NCI-H128 (cell line): Measurements from ENCODE around the gene CAPRIN1.
A peak's percentile ranks its signal among the peaks of the same experiment; 100 is the strongest.

Experiments
- DNase-seq: peaks from one replicate; lab custom pipeline; 2025; ENCODE audit not compliant: unreplicated experiment; lab: John Stamatoyannopoulos, UW

The CAPRIN1 gene

GRCh38 chr11:34051349-34052035 is at the start of gene CAPRIN1:
TSS of gene CAPRIN1 (plus strand) at chr11:34051731. CDS start at chr11:34052421, 690 bp downstream.
- peak; percentile 91 for DNase-seq

GRCh38 chr11:34002420-34002819 is 49.1 kb upstream of the CAPRIN1 start:
- DNase-seq: no peak

- no peak for DNase-seq
These were observed 47.3 kb upstream of the CAPRIN1 start for GRCh38 chr11:34004236-34004635.

- DNase-seq: no peak
These were observed 44.7 kb upstream of the CAPRIN1 start for GRCh38 chr11:34006876-34007275.

- no peak for DNase-seq
These were observed 38.8 kb upstream of the CAPRIN1 start for GRCh38 chr11:34012734-34013133.

GRCh38 chr11:34013898-34014571 is 37.5 kb upstream of the CAPRIN1 start:
- no peak for DNase-seq

- no peak for DNase-seq
These were observed 29.4 kb upstream of the CAPRIN1 start for GRCh38 chr11:34021977-34022735.

- no peak for DNase-seq
These were observed 25.1 kb upstream of the CAPRIN1 start for GRCh38 chr11:34026432-34026831.

- DNase-seq: no peak
These were observed 23.8 kb upstream of the CAPRIN1 start for GRCh38 chr11:34027516-34028408.

- no peak for DNase-seq
These were observed 23.1 kb upstream of the CAPRIN1 start for GRCh38 chr11:34028425-34028824.

GRCh38 chr11:34029176-34029575 is 22.4 kb upstream of the CAPRIN1 start:
- no peak for DNase-seq

GRCh38 chr11:34030382-34030781 is 21.1 kb upstream of the CAPRIN1 start:
- DNase-seq: no peak

- no peak for DNase-seq
These were observed 18.1 kb upstream of the CAPRIN1 start for GRCh38 chr11:34033399-34033798.

- no peak for DNase-seq
These were observed 17.5 kb upstream of the CAPRIN1 start for GRCh38 chr11:34034053-34034452.

GRCh38 chr11:34036456-34036855 is 15.1 kb upstream of the CAPRIN1 start:
- DNase-seq: no peak

- DNase-seq: no peak
These were observed 14.5 kb upstream of the CAPRIN1 start for GRCh38 chr11:34037016-34037415.

GRCh38 chr11:34040571-34040970 is 11.0 kb upstream of the CAPRIN1 start:
- no peak for DNase-seq

GRCh38 chr11:34044664-34045485 is 6.7 kb upstream of the CAPRIN1 start:
- no peak for DNase-seq

- DNase-seq: no peak
These were observed 2.5 kb upstream of the CAPRIN1 start for GRCh38 chr11:34049028-34049427.
